Breast epithelium (tissue), 4 donors: ENCODE data around the gene ITPR2. TPM values are rescaled to one million over a fixed set of nuclear protein-coding genes. Genes with fewer than 3 reads are reported as not detected.
"Not testable (repeated sequence)": the region's sequence is repeated elsewhere in the genome, so short reads cannot be mapped to it uniquely, and the experiment has no call there.

Source experiments
- DNase-seq, 2 donors: peaks; one replicate each; pipeline ENCODE4 v3.0.0-alpha.2; 2019; ENCODE audit warnings: low spot score in 2 of 2
- H3K27ac ChIP-seq, 2 donors: fragments of 200-600 bp; sonication (generic) in 1 of 2; one replicate each; pipeline ENCODE4 v1.5.1; 2016 to 2019; ENCODE audit warnings: mild to moderate bottlenecking in 1 of 2
- H3K27me3 ChIP-seq, 2 donors: fragments of 200-600 bp; sonication (generic) in 1 of 2; one replicate each; pipeline versions ENCODE4 v1.5.1 to v1.6.0; 2017 to 2019; ENCODE audit warnings: control low read depth in 1 of 2, mild to moderate bottlenecking in 1 of 2
- H3K36me3 ChIP-seq: fragments of 200-600 bp; one replicate; pipeline ENCODE4 v1.5.1; 2019
- H3K4me1 ChIP-seq, 2 donors: fragments of 200-600 bp; sonication (generic); one replicate each; pipeline ENCODE4 v1.5.1; 2016 to 2019; ENCODE audit warnings: control low read depth in 1 of 2
- H3K4me3 ChIP-seq, 3 donors: fragments of 200-600 bp; sonication (generic); 1 replicate in 2 of 3; 2 replicates in 1 of 3; pipeline ENCODE4 v1.5.1; 2016 to 2019; ENCODE audit warnings: mild to moderate bottlenecking in 3 of 3, moderate library complexity in 2 of 3
- H3K9me3 ChIP-seq, 2 donors: fragments of 200-600 bp; sonication (generic) in 1 of 2; one replicate each; pipeline ENCODE4 v1.5.1; 2016 to 2019; ENCODE audit warnings: control low read depth in 1 of 2
- POLR2A ChIP-seq: fragments of 450-650 bp; IDR thresholded peaks from one replicate; pipeline ENCODE4 v1.6.1; 2016; ENCODE audit warnings: antibody characterized with exemption, mild to moderate bottlenecking, moderate library complexity
- POLR2AphosphoS5 ChIP-seq, 3 donors: sonication (generic); formaldehyde crosslinking; IDR thresholded peaks; one replicate each; pipeline ENCODE4 v1.6.1; 2017; ENCODE audit warnings: antibody characterized with exemption in 3 of 3
- intact Hi-C: fragments of 100-400 bp; cut with DNase I; formaldehyde crosslinking; loops from one replicate; pipeline ENCODE4 v1.15.1; 2023; ENCODE audit warnings: low total_unique reads
- total RNA-seq, 3 donors: library from RNA; depleted of rRNA; stranded (reverse); fragments of >200 nt; gene quantifications; one replicate each; pipeline ENCODE4 v1.1.0, GENCODE V29; 2016
- TF ChIP-seq, protein P1 (sequence below), 3 donors: fragments of 450-650 bp; IDR thresholded peaks; one replicate each; pipeline ENCODE4 v1.5.1; 2016 to 2017; ENCODE audit warnings: antibody characterized with exemption in 3 of 3, mild to moderate bottlenecking in 3 of 3, moderate library complexity in 3 of 3

ITPR2 gene
- total RNA-seq, 3 donors from 2014 or later = 47.2 to 95.0 (median 66.5) TPM

DNA sequence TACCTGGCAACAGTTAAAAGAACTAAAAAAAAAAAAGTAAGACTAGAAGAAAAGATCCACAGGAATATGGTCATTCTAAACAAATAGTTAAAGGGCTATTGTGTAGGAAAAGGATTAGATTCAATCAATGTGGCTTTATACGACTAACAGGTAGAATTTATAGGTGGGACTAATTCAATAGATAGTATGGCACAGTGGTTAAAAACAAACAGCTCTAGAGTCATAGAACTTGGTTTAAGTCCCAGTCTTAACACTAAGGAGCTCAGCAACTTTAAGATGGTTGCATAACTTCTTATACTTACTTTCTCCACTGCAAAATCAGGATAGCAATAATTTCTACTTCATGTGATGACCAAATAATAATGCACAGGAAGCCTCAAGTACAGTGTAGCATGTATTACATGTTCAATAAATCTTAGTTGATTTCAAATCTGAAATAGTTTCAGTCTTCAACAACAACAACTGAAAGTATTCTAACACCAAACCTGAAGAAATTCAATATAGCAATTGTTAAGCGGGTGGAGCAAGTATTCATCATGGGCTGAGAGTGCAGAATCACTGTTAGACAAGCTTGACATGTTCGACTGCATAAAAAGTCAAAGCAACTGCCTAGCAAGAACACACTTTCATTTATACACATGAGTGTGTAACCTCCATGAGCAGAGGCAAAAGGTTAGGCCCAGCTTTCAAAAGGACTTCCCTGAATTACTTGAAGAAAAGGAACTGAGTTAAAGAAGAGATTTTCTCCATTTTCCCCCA, 50.4 kb downstream of the ITPR2 start:
- Histone ChIP-seq H3K27ac (no peak overlapping the region), H3K4me1 (no peaks in the 10 kb centered on the region), H3K27me3 (no peaks in the 10 kb centered on the region), H3K4me3 (no peak overlapping the region), H3K9me3 (peaks cover 6 to 9% of the 10 kb centered on the region in 2 donors), H3K36me3 (no peaks in the 10 kb centered on the region)
- intact Hi-C loops = no loop called here
- DNase-seq = no peak
- TF ChIP-seq, protein P1, sequence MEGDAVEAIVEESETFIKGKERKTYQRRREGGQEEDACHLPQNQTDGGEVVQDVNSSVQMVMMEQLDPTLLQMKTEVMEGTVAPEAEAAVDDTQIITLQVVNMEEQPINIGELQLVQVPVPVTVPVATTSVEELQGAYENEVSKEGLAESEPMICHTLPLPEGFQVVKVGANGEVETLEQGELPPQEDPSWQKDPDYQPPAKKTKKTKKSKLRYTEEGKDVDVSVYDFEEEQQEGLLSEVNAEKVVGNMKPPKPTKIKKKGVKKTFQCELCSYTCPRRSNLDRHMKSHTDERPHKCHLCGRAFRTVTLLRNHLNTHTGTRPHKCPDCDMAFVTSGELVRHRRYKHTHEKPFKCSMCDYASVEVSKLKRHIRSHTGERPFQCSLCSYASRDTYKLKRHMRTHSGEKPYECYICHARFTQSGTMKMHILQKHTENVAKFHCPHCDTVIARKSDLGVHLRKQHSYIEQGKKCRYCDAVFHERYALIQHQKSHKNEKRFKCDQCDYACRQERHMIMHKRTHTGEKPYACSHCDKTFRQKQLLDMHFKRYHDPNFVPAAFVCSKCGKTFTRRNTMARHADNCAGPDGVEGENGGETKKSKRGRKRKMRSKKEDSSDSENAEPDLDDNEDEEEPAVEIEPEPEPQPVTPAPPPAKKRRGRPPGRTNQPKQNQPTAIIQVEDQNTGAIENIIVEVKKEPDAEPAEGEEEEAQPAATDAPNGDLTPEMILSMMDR (IDR thresholded peaks at IDR 0.05) = no peak
- TF ChIP-seq POLR2A (no peak), POLR2AphosphoS5 (IDR thresholded peaks at IDR 0.05) (no peak)

DNA sequence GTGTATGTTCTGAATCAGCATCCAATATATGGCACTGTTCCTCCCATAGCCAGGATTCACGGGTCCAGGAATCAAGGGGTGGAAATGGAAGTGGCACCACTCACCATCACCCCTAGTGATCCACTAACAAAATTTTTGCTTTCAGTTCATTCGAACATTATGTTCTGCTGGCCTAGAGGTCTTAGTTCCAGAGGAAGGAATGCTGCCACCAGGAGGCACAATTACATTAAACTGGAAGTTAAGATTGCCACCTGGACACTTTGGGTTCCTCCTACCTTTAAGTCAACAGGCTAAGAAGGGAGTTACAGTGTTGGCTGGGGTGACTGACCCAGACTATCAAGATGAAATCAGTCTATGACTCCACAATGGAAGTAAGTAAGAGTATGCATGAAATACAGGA, 52.3 kb downstream of the ITPR2 start:
- DNase-seq, H3K27me3 ChIP-seq, intact Hi-C loops, H3K27ac ChIP-seq, H3K36me3 ChIP-seq, H3K4me1 ChIP-seq, H3K4me3 ChIP-seq: not testable (repeated sequence)
- H3K9me3 ChIP-seq = peaks cover 6 to 21% of the 10 kb centered on the region in 2 donors

DNA sequence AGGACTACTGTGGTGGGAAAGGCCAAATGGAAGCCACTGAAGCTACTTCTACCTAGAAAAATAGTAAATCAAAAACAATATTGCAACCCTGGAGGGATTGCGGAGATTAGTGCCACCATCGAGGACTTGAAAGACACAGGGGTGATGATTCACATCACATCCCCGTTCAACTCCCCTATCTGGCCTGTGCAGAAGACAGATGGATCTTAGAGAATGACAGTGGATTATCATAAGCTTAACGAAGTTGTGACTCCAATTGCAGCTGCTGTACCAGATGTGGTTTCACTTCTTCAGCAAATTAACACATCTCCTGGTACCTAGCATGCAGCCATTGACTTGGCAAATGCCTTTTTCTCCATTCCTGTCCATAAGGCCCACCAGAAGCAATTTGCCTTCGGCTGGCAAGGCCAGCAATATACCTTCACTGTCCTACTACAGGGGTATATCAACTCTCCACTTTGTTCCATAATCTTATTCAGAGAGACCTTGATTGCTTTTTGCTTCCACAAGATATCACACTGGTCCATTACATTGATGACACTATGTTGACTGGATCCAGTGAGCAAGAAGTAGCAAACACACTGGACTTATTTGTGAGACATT, 54.7 kb downstream of the ITPR2 start:
- intact Hi-C loops, H3K27ac ChIP-seq, H3K36me3 ChIP-seq, DNase-seq, H3K4me1 ChIP-seq, H3K4me3 ChIP-seq, H3K27me3 ChIP-seq: not testable (repeated sequence)
- peaks cover 6 to 21% of the 10 kb centered on the region in 2 donors for H3K9me3 ChIP-seq

DNA sequence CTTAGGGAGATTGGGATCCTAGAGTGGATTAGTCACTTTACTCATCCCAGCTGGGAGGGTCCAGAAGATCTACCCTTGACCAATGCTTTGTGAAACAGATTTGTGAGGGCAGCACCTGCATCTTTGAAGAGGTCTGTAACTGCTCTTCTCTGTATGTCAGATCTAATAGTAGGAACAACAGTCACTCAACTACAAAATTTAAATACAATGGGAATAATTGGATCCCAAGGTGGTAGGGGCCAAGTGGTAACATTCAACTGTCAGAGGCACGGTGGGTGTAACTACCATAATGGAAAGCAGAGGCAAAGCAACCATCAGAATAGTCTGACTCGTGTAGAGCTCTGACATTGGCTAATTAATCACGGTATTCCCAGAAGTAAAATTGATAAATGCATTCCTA, 55.8 kb downstream of the ITPR2 start:
- intact Hi-C loops = no loop called here
- Histone ChIP-seq H3K27ac (no peak overlapping the region), H3K4me1 (no peaks in the 10 kb centered on the region), H3K4me3 (no peak overlapping the region), H3K9me3 (peaks cover 6 to 21% of the 10 kb centered on the region in 2 donors), H3K27me3 (no peaks in the 10 kb centered on the region), H3K36me3 (no peaks in the 10 kb centered on the region)
- no peak for DNase-seq
- TF ChIP-seq POLR2AphosphoS5 (IDR thresholded peaks at IDR 0.05) = no peak
- TF ChIP-seq POLR2A = no peak
- TF ChIP-seq, protein P1 (IDR thresholded peaks at IDR 0.05) = no peak

DNA sequence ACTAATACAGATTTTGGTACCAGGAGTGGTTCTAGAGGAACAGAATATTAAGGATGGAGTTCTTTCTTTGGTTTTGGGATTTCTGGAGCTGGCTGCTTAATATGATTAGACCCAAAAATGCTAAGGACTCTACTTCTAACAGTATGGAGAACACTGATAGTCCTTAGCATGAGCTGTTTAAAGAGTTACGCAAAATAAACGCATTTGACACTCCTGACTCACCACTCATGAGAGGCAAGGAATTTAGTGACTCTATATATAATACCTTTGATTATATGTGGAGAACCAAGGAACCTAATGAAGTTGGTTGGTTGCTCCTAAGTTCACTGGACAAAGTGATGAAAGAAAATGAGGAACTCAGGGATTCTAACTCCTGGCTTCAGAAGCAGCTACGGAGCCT, 57.0 kb downstream of the ITPR2 start:
- intact Hi-C loops = not testable (repeated sequence)

DNA sequence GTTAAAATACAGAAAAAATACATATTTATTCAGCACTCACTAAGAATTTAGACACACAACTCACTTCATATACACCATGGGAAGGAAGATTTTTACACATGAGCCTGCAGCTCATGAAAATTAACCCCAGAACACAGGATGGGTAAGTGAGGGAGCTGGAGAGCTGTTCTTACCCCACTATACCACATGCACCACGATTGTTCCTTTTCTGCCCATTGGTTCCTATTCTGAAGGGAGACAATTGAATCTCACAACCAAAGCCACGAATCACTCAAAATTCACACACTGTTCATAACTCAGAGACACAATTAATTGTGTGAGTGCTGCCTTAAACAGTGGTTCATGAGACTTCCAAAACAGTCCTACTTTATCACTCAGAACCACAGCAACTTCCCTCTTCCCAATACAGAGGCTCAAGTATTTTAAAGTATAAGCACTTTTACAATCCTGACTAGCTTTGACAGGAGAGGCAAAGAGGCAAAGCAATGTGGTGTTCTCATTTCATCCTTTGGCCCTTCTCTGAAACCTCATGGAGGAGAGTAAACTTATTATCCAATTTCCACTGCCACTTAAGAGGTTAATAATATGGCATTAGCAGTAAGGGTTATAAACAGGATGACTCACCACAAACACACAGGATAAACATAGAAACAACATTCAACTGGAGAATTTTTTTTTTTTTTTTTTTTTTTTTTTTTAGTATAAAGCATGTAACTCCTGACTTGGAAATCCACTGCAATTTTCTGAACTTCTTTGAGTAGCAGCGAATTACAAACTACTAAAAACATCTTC, 59.5 kb downstream of the ITPR2 start:
- intact Hi-C loops = no loop called here
- H3K27me3 ChIP-seq = no peaks in the 10 kb centered on the region
- no peaks in the 10 kb centered on the region for H3K4me1 ChIP-seq
- H3K36me3 ChIP-seq = no peaks in the 10 kb centered on the region
- H3K27ac ChIP-seq = no peak overlapping the region
- H3K4me3 ChIP-seq = no peak overlapping the region
- no peak for TF ChIP-seq POLR2AphosphoS5 (IDR thresholded peaks at IDR 0.05)
- TF ChIP-seq, protein P1 (IDR thresholded peaks at IDR 0.05) = no peak
- TF ChIP-seq POLR2A = no peak
- H3K9me3 ChIP-seq = peaks cover 6 to 21% of the 10 kb centered on the region in 2 donors
- no peak for DNase-seq

More for the DNA sequence above, 57.0 kb downstream of the ITPR2 start:
- H3K27me3 ChIP-seq, H3K36me3 ChIP-seq, H3K4me1 ChIP-seq, H3K4me3 ChIP-seq, H3K27ac ChIP-seq, DNase-seq: not testable (repeated sequence)
- H3K9me3 ChIP-seq = peaks cover 6 to 21% of the 10 kb centered on the region in 2 donors
